HG02798 (cell line): ENCODE measurements around the gene RAET1L.
"Not testable (repeated sequence)": the region's sequence is repeated elsewhere in the genome, so short reads cannot be mapped to it uniquely, and the experiment has no call there.

ENCODE experiments used
- ATAC-seq: cut with Tn5 transposase; IDR thresholded peaks from one replicate; pipeline ENCODE4 v1.9.1; 2021; ENCODE audit warnings: mild to moderate bottlenecking; ENCODE audit not compliant: unreplicated experiment, poor library complexity

The RAET1L gene

DNA sequence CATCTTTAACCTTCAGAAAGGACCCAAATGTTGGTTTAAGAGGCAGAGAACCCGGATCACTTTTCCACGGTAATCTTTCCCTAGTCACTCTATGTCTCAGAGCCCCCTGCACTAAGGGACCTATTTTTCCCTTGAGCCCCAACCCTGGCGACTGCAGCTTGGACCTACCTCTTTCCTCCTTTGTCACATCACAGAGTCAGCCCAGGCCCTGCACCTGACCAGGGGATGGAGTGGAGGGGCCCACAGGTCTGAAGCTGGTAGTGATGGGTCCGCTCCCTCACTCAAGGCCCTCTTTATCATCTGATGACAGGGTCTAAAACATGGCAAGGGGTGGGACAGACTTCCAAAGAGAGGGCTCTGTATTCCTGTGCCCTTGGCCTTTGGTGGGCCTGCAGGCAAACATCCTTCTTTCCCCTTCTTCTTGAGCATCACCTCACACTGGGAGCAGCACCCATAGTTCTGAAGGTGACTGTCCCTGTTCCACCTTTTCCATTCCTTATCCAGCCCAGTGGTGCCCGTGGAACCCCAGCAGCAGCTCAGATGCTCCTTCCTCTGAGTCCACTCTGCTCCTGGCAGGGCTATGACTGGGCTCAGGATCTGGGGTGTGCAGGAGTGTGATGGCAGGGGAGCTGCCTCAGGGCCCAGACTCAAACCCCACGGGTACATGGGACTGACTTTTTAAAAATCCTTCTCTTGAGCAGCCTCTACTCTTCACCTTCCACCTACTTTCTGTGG lies 6.3 kb downstream of the RAET1L start:
- no peak for ATAC-seq

GRCh38 chr6:150017186-150017521 lies 8.2 kb downstream of the RAET1L start:
- not testable (repeated sequence) for ATAC-seq

- ATAC-seq, result peak; percentile 73
These were observed 8.8 kb downstream of the RAET1L start for GRCh38 chr6:150016324-150017185.

GRCh38 chr6:150015281-150016001 lies 9.9 kb downstream of the RAET1L start:
- ATAC-seq, result not testable (repeated sequence)

- not testable (repeated sequence) for ATAC-seq
These were observed 10.6 kb downstream of the RAET1L start for GRCh38 chr6:150014623-150015280.

DNA sequence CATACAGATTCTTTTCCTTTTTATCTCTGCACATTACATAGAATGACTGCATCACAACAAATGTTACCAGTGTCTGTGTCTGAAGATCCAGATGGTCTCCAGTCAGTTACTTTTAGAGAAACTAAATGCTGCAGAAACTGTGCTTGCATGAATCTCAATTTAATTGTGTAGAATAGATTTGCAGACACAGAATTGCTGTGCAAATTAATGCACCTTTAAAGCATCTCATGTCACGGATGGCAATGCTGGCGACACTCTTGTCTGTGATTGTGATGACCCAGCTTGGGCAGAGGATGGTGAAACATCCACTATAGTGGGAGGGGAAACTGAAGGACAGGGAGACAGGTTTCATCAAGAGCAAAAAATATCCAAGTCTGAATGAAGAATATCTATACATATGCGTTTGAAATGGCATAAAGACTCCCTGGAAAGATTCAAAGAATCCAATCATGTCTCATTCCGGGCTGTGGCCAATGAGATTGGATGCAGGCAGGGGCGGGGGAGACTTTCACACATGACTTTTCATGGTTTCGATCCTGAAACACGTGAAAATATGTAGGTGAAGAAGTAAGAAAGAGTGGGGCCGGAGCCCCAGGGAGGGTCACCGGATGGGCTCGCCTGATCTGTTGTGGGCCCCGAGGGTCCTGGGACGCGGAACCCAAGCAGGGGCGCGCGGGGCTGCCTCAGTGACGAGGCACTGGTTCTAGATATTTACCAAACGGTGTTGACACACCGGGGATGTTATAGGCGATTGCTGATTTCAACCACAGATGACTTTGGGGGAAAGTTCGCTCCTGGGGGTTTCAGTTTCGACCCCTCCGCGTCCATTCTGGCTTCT lies 11.3 kb downstream of the RAET1L start:
- ATAC-seq, result not testable (repeated sequence)

DNA sequence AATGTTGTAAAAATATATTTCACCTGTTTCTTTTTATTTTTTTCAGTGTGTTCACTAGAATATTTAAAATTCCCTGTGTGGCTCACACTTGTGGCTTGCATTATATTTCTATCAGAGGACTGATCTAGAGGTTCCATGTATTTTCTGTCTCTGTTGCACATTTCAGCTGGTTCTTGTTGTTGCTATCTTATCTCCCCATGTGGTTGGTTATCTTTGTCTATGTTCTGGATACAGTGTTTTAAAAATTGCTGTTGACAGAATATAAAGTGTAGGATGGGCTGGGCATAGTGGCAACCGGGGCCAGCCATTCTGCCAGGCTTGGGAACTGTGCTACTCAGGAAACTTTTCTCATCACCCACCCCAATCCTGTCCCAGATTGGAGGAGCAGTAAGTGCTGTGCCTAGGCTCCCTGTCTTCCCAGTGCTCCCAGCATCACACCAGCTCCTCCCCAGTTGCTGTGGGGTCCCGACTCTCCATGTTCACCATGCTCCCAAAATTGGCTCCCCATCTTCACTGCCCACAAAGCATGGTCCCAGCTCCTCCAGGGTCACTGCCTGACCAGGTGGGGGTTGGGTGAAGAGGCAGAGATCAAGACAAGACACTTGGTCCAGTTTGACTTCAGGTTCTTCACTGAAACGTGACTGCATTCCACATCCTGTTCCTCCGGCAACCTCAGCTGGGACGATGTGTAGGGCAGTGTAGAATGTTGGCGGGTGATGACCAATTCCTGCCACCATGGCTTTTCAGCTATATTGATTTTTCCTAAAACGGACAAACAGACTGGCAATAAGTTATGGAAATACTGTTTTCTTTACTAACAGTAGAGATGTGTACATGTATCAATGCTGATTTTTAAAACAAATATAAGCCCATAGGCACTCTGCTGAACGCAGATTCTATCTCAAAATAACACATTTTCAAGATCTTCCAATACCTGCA lies 12.2 kb downstream of the RAET1L start:
- not testable (repeated sequence) for ATAC-seq

- no peak for ATAC-seq
These were observed 16.7 kb downstream of the RAET1L start for GRCh38 chr6:150008588-150008987.

GRCh38 chr6:150006961-150007464 lies 18.3 kb downstream of the RAET1L start:
- ATAC-seq, result no peak

DNA sequence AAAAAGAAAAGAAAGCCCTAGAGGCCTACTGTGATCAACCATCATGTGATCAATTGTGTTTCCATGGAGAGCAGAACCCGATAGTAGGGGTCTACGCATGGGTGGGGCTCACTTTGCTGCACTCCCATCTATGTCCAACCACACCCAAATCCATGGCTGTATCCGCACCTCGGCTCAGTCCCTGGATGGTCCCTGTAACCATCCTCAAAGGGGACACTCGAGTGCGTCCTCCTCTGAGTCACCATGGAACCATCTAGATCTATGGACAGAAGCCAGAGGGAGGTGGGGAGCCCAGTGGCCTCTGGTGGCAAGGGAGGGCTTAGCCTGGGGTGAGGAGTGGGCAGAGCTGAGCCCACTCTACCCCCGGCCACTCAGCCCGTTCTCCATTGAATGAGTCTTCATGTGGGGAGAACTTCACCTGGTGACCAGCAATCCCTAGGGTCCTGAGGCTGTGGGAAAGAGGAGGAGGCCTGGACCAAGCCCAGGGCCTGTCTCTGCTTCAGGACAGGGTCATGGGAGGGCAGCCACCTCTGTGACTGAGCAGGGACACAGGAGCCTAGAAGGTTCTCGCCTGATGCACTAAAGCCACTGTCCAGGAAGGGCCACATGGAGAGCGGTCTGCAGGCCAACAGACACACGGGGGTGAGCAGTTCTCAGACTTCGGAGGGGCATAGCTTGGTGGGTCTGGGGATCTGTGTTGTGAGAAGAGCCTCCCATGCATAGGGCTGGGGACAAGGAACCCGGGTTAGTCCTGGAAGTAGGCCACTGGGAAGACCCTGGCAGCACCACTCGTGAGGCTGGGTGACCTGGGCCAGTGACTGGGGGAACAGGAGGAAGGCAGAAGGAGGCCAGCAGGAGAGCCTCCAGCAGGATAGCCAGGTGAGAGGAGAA lies 19.3 kb downstream of the RAET1L start:
- ATAC-seq, result no peak

- ATAC-seq, result peak; percentile 75
These were observed 20.3 kb downstream of the RAET1L start for GRCh38 chr6:150004783-150005717.

- no peak for ATAC-seq
These were observed 21.1 kb downstream of the RAET1L start for GRCh38 chr6:150004101-150004782.

DNA sequence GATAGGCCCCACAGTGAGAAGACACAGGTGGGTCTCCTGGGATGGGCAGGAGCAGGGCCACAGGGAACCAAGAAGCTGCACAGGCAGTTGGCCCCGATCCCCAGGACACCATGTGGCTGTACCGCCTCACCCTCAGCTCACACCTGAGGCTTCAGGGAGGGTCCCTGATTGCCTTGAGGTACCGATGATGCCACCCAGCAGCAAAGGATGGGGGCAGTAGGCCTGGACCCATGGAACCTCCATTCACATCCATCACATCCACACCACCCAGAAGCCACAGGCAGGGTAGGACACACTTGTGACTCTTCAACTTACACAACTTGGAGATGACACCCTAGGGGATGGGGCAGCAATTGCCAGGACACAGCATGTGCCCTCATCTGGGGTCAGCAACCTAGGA lies 21.7 kb downstream of the RAET1L start:
- ATAC-seq, result not testable (repeated sequence)

DNA sequence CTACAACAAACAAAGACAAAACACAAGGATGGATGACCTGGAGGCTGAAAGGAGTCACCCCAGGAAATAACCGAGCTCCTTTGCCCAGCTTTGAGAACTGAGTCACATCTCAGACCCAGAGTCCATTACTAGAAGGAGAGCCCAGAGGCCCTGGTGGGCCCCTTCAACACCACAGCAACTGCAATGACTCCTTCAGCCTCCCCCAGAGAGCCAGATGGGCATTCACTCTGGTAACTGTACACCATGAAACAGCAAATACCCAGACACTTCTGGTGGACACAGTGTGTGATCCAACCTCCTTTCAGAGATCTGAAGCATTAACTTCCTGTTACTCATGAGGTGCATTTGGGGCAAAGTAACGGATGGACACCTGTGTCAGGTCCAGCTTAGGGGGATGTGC lies 22.6 kb downstream of the RAET1L start:
- ATAC-seq, result no peak

DNA sequence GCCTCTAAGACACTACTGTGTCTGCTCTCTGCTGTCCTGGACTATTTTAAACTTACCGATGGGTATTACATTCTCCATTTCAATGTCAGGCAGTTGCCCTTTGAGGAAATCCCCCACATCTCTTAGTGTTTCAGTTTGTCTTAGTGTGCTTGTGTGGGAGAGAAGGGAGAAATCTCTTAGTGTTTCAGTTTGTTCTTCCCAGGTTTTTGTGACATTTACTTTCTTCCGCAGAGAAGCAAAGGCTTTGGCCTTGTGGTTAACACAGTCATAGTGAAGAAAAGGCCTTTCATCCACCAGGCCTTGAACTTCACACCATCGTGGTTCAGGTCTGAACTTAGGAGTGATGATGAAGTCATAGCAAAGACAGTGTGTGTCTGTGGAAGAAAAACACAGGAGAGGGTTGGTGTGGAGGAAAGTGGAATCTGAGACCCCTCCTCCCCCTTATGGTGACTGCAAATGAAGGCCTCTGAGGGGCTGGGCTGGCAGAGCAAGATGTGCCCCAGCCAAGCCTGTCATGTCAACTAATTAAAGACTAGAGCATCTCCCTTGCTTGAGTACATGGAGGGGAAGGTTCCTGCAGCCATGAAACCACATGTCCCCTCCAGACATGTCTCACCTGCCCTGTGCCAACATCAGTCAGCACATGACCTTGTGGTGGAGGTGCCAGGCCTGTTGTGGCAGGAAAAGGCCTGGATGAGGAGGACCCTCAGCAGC lies 23.9 kb downstream of the RAET1L start:
- peak; percentile 52 for ATAC-seq
